Measurements from ENCODE around the gene DDX42.
"Not testable (repeated sequence)": the region's sequence is repeated elsewhere in the genome, so short reads cannot be mapped to it uniquely, and the experiment has no call there.

The DDX42 gene

DNA sequence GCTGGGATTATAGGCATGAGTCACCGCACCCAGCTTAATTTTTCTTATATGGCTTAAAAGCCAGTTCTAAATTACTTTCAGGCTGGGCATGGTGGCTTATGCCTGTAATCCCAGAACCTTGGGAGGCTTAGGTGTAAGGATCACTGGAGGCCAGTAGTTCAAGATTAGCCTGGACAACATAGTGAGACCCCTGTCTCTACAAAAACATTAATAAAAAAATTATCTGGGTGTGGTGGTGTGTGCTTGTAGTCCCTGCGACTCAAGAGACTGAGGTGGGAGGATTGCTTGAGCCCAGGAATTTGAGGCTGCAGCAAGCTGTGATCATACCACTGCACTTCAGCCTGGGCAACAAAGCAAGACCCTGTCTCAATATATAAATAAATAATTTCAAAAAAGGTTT, 79.3 kb downstream of the DDX42 start:
- H3K27me3 Mint-ChIP-seq: no peaks in the 10 kb centered on the region

DNA sequence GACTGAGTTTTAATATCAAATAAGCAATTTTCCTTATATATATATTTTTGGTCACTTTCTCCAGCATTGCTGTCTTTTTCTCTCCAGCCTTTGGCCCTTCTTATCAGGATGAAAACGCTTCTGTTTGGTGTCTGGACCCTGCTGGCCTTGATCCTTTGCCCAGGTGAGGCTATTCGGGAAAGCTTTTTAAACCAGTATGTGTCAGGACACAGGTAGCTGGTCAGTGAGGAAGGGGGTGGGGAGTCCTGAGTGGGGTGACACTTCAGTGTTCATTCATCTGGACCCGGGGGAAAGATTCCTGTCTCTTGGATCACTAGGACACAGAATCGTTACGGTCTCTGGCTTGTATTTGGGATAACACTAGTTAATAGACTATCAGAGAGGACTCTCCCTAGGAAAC, 80.7 kb downstream of the DDX42 start:
- Mint-ChIP-seq H3K27ac (no peak overlapping the region), H3K4me1 (peaks cover under 1% of the 10 kb centered on the region), H3K36me3 (no peaks in the 10 kb centered on the region), H3K4me3 (no peak overlapping the region), H3K9me3 (no peaks in the 10 kb centered on the region), H3K27me3 (no peaks in the 10 kb centered on the region)

More for the DNA sequence above, 79.3 kb downstream of the DDX42 start:
- Mint-ChIP-seq H3K36me3 (no peaks in the 10 kb centered on the region), H3K4me1 (peaks cover 10% of the 10 kb centered on the region), H3K27ac (no peak overlapping the region), H3K9me3 (peaks cover under 1% of the 10 kb centered on the region), H3K4me3 (no peak overlapping the region)

DNA sequence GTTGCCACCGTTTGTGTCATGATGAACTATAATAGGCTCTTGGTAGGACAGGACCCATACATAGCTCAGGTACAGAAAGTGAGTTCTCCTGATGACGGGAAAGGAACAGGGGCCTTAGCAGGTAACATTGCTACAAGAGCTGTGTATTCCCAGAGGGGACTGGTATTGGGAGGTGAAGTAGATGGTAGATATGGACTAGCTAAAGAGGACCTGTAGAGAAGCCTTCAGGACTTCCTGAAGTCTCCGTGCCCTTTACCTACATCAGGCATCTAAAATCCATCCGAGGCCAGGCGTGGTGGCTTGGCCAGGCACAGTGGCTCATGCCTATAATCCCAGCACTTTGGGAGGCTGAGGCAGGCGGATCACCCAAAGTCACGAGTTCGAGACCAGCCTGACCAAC, 81.2 kb downstream of the DDX42 start:
- Mint-ChIP-seq H3K27me3 (no peaks in the 10 kb centered on the region), H3K9me3 (no peaks in the 10 kb centered on the region), H3K27ac (no peak overlapping the region), H3K36me3 (no peaks in the 10 kb centered on the region), H3K4me1 (no peaks in the 10 kb centered on the region), H3K4me3 (no peak overlapping the region)

DNA sequence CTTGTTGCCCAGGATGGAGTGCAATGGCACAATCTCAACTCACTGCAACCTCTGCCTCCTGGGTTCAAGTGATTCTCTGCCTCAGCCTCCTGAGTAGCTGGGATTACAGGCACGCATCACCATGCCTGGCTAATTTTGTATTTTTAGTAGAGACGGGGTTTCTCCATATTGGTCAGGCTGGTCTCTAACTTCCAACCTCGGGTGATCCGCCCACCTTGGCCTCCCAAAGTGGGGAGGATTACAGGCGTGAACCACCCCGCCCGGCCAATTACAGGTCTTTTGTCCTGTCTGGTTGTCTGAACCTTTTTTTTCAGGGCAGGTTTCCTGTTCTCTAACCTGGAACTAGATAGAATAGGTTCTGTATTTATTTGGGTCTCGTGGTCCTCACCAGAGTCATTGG, 82.5 kb downstream of the DDX42 start:
- not testable (repeated sequence) for H3K9me3 Mint-ChIP-seq

DNA sequence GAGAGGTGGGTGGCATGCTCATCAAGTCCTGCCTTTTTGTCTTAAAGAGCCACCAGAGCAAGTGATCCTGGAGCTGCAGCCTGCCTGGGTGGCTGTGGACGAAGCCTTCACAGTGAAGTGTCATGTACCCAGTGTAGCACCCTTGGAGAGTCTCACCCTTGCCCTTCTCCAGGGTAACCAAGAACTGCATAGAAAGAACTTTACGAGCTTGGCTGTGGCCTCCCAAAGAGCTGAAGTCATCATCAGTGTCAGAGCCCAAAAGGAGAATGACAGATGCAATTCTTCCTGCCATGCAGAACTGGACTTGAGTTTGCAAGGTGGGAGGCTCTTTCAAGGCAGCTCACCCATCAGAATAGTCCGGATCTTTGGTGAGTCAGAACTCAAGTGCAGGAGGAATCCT, 85.3 kb downstream of the DDX42 start:
- Mint-ChIP-seq H3K4me1 (no peaks in the 10 kb centered on the region), H3K4me3 (no peak overlapping the region), H3K36me3 (no peaks in the 10 kb centered on the region), H3K27ac (no peak overlapping the region), H3K9me3 (no peaks in the 10 kb centered on the region), H3K27me3 (no peaks in the 10 kb centered on the region)

More for the DNA sequence above, 82.5 kb downstream of the DDX42 start:
- not testable (repeated sequence) for H3K4me1 Mint-ChIP-seq, H3K36me3 Mint-ChIP-seq, H3K27me3 Mint-ChIP-seq, H3K4me3 Mint-ChIP-seq, H3K27ac Mint-ChIP-seq

DNA sequence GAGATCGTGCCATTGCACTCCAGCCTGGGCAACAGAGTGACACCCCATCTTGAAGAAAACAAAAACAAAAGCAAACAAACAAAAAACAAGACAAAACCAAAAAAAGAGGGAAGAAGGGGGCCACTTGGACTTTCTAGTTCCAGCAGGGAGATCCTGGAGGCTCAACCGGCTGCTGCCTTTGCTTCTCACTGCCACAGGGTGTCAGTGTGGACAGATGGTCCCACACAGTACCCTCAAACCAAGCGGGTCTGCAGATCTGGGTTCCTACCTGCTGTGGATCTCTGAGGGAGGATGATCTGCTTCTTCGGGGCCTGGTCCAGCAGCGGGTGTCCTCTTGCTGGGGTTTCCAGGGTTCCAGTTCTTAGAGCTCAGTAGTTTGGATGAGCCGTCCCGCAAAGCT, 92.7 kb downstream of the DDX42 start:
- H3K27me3 Mint-ChIP-seq, H3K4me3 Mint-ChIP-seq, H3K9me3 Mint-ChIP-seq, H3K27ac Mint-ChIP-seq, H3K4me1 Mint-ChIP-seq, H3K36me3 Mint-ChIP-seq: not testable (repeated sequence)

All from activated naive CD4-positive, alpha-beta T cell treated with anti-CD3 and anti-CD28 coated beads, Interleukin-2, amount 50 U/mL, for 24 hours (primary cell).